ENCODE results near the gene PBRM1. TPM values are rescaled to one million over a fixed set of nuclear protein-coding genes. Genes with fewer than 3 reads are reported as not detected.
A peak's percentile ranks its signal among the peaks of the same experiment; 100 is the strongest.

Gene PBRM1
- total RNA-seq, 2 experiments from 2014 or later, result 47.6 to 48.1 TPM

DNA sequence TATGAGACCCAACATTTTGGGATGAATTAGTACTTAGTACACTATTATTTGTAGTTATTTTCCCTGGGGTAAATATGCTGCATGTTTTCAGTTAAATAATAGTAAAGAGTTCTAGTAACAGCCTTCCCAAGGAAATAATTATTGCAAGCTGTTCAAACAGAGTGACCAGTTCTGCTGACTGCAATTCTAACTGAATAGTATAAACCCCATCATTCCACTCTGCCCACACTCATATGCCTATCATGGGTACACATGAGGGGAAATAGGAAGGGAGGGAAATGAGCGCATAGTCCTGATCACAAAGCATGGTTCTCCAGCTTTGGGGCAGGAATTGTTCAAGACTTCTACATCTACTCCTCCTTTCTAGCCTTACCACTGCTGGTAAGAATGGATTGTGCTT lies 130.7 kb downstream of the PBRM1 start:
- Histone ChIP-seq H3K9me3 (ENCODE audit: control insufficient read depth in 1 of 2, insufficient read depth in 1 of 2, low read length in 2 of 2) (no peaks in the 10 kb centered on the region), H3K4me3 (ENCODE audit: low read length) (no peak overlapping the region), H3K36me3 (ENCODE audit: insufficient read depth, low read length) (peaks cover 60% of the 10 kb centered on the region), H3K27me3 (ENCODE audit: control insufficient read depth in 1 of 2, insufficient read depth in 2 of 2, low read length in 2 of 2) (no peaks in the 10 kb centered on the region), H3K27ac (ENCODE audit: low read depth in 1 of 2, low read length in 2 of 2) (no peak overlapping the region), H3K4me1 (ENCODE audit: insufficient read depth, low read length) (no peaks in the 10 kb centered on the region)
- DNase-seq (no peak), ATAC-seq (ENCODE audit: poor library complexity) (no peak)
- intact Hi-C loops (cut with DNase I, micrococcal nuclease), result no loop called here
- ChIA-PET CTCF (no interaction called here), POLR2A (interaction anchor here (0.5 kb wide), 1 partner anchor 155 kb away, joined by 3 read pairs; no protein-coding TSS in a partner anchor)
- TF ChIP-seq CTCF (IDR thresholded peaks at IDR 0.05), result no peak
- Mint-ChIP-seq H3K4me3 (no peak overlapping the region), H3K9me3 (no peaks in the 10 kb centered on the region), H3K36me3 (ENCODE audit: low read depth) (peaks cover 86% of the 10 kb centered on the region), H3K27me3 (no peaks in the 10 kb centered on the region), H3K27ac (no peak overlapping the region), H3K4me1 (ENCODE audit: low read depth) (no peaks in the 10 kb centered on the region)

DNA sequence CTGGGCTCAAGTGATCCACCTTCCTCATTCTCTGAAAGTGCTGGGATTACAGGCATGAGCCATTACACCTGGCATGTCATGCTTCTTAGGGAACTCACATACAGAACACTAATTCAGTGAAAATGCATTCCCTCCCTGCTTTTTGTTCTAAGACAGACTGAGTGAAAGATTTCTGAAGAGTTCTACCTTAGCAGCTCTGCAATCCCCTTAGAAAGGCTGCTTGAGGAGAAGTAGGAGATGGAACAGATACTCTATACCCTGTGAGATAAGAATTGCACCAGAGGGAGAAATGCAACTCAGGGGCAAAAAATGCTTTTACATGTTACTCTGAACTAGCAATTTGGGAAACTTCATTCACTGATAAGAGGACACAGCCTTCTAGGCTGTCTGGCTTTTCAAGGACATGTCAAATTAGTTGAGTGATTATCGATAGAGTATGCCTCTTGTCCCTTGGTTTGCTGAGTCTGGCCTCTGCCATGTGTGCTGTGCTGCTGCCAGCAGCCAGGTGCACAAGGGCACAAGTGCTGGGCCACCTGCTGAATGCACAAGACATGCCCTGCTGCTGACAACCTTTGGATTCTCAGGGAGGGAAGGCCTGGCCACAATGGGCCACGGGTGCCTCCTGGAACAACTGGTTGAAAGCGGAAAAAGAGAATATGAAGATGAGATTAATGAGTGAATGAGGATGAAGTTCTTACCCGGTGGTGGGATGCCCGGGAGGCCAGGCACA lies 131.5 kb downstream of the PBRM1 start:
- H3K36me3 Mint-ChIP-seq (ENCODE audit: low read depth), result peaks cover 84% of the 10 kb centered on the region
- TF ChIP-seq CTCF (IDR thresholded peaks at IDR 0.05), result no peak
- no peaks in the 10 kb centered on the region for H3K9me3 ChIP-seq (ENCODE audit: control insufficient read depth in 1 of 2, insufficient read depth in 1 of 2, low read length in 2 of 2)
- ATAC-seq (ENCODE audit: poor library complexity), result no peak
- peaks cover 58% of the 10 kb centered on the region for H3K36me3 ChIP-seq (ENCODE audit: insufficient read depth, low read length)
- no peaks in the 10 kb centered on the region for H3K27me3 Mint-ChIP-seq
- no peak overlapping the region for H3K27ac ChIP-seq (ENCODE audit: low read depth in 1 of 2, low read length in 2 of 2)
- peak overlapping the region; percentile 20 for H3K27ac Mint-ChIP-seq
- H3K4me1 ChIP-seq (ENCODE audit: insufficient read depth, low read length), result no peaks in the 10 kb centered on the region
- no peaks in the 10 kb centered on the region for H3K27me3 ChIP-seq (ENCODE audit: control insufficient read depth in 1 of 2, insufficient read depth in 2 of 2, low read length in 2 of 2)
- no peak for DNase-seq
- no peak overlapping the region for H3K4me3 Mint-ChIP-seq
- intact Hi-C loops (cut with DNase I, micrococcal nuclease), result no loop called here
- H3K4me1 Mint-ChIP-seq (ENCODE audit: low read depth), result no peaks in the 10 kb centered on the region
- H3K9me3 Mint-ChIP-seq, result no peaks in the 10 kb centered on the region
- ChIA-PET CTCF (no interaction called here), POLR2A (no interaction called here)
- no peak overlapping the region for H3K4me3 ChIP-seq (ENCODE audit: low read length)

- Histone ChIP-seq H3K36me3 (ENCODE audit: insufficient read depth, low read length) (peaks cover 58% of the 10 kb centered on the region), H3K27ac (ENCODE audit: low read depth in 1 of 2, low read length in 2 of 2) (no peak overlapping the region), H3K4me1 (ENCODE audit: insufficient read depth, low read length) (no peaks in the 10 kb centered on the region), H3K27me3 (ENCODE audit: control insufficient read depth in 1 of 2, insufficient read depth in 2 of 2, low read length in 2 of 2) (no peaks in the 10 kb centered on the region), H3K4me3 (ENCODE audit: low read length) (no peak overlapping the region), H3K9me3 (ENCODE audit: control insufficient read depth in 1 of 2, insufficient read depth in 1 of 2, low read length in 2 of 2) (no peaks in the 10 kb centered on the region)
- Mint-ChIP-seq H3K27me3 (no peaks in the 10 kb centered on the region), H3K4me1 (ENCODE audit: low read depth) (no peaks in the 10 kb centered on the region), H3K27ac (no peak overlapping the region), H3K4me3 (no peak overlapping the region), H3K36me3 (ENCODE audit: low read depth) (peaks cover 81% of the 10 kb centered on the region), H3K9me3 (no peaks in the 10 kb centered on the region)
- intact Hi-C loops (cut with DNase I, micrococcal nuclease), result no loop called here
- TF ChIP-seq CTCF (IDR thresholded peaks at IDR 0.05), result no peak
- DNase-seq (no peak), ATAC-seq (ENCODE audit: poor library complexity) (no peak)
- POLR2A ChIA-PET, result no interaction called here
- CTCF ChIA-PET, result no interaction called here
Measured at GRCh38 chr3:52552089-52552488, 133.6 kb downstream of the PBRM1 start.
